ENCODE results near the gene DNAH1. TPM values are rescaled to one million over a fixed set of nuclear protein-coding genes. Genes with fewer than 3 reads are reported as not detected.

Gene DNAH1
- total and polyA plus RNA-seq, 2 of the 13 experiments (the other 11 are each of a cell fraction or from before 2014, with no cell fraction given): 0.64 to 3.5 TPM

DNA sequence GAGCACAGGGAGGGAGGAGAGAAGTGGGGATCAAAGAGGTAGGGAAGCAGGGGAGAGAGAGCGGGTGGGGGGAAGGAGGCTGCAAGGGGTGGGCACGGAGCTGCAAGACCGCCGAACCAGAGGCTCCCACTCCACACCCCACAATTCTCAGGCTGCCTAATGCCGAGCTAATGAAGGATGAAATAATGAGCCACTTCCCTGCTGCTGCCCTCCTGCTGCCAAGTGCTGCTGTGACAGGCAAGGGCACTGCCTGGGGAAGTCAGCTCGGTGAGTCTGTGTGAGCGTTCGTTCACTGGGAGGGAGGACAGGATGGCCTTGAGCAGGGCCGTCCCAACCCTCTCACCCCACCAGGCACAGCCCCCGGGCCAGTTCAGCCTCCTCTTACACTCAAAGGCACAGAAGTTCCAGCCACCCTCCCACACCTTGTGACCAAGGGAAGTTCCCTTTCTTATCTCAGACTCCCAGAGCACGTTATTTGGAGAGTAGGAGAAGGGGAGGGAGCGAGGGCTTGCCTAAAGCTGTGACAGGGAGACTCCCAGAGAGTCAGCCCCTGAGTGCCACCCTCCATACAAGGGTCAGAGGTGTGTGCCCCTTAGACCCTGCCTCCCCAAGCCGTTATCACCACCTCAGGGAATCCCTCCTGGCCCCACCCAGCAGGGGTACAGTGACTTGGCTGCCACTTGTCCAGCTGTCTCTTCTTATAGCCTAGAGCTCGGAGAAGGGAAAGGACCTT is 16.1 kb upstream of the DNAH1 start (continued):
- TF ChIP-seq, protein P1, sequence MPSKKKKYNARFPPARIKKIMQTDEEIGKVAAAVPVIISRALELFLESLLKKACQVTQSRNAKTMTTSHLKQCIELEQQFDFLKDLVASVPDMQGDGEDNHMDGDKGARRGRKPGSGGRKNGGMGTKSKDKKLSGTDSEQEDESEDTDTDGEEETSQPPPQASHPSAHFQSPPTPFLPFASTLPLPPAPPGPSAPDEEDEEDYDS (CRISPR knock-in tag; IDR thresholded peaks at IDR 0.05): no peak
- TF ChIP-seq PHF5A (CRISPR knock-in tag; IDR thresholded peaks at IDR 0.05; ENCODE audit: low read depth, unreplicated experiment) (no peak), TEAD3 (CRISPR knock-in tag; optimal IDR thresholded peaks at IDR 0.05; ENCODE audit: borderline replicate concordance) (peak; percentile 27), HMG20B (CRISPR knock-in tag; conservative IDR thresholded peaks at IDR 0.05) (no peak), CREB1 (IDR thresholded peaks at IDR 0.05) (no peak), CREB1 (CRISPR knock-in tag; IDR thresholded peaks at IDR 0.05) (no peak), ZNF749 (CRISPR knock-in tag; IDR thresholded peaks at IDR 0.05; ENCODE audit: borderline replicate concordance) (no peak), NAIF1 (CRISPR knock-in tag; IDR thresholded peaks at IDR 0.05; ENCODE audit: borderline replicate concordance) (no peak), ZNF382 (CRISPR knock-in tag; IDR thresholded peaks at IDR 0.05; ENCODE audit: borderline replicate concordance) (no peak), ZNF263 (CRISPR knock-in tag; IDR thresholded peaks at IDR 0.05) (peak; percentile 85), BRCA1 (CRISPR knock-in tag; IDR thresholded peaks at IDR 0.05) (no peak), NFKBIZ (CRISPR knock-in tag; IDR thresholded peaks at IDR 0.05) (no peak), ZNF773 (CRISPR knock-in tag; IDR thresholded peaks at IDR 0.05; ENCODE audit: borderline replicate concordance) (no peak)
- TF ChIP-seq, protein P2, sequence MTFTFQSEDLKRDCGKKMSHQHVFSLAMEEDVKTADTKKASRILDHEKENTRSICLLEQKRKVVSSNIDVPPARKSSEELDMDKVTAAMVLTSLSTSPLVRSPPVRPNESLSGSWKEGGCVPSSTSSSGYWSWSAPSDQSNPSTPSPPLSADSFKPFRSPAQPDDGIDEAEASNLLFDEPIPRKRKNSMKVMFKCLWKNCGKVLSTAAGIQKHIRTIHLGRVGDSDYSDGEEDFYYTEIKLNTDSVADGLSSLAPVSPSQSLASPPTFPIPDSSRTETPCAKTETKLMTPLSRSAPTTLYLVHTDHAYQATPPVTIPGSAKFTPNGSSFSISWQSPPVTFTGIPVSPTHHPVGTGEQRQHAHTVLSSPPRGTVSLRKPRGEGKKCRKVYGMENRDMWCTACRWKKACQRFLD (CRISPR knock-in tag; IDR thresholded peaks at IDR 0.05; ENCODE audit: borderline replicate concordance): no peak
- TF ChIP-seq, protein P3, sequence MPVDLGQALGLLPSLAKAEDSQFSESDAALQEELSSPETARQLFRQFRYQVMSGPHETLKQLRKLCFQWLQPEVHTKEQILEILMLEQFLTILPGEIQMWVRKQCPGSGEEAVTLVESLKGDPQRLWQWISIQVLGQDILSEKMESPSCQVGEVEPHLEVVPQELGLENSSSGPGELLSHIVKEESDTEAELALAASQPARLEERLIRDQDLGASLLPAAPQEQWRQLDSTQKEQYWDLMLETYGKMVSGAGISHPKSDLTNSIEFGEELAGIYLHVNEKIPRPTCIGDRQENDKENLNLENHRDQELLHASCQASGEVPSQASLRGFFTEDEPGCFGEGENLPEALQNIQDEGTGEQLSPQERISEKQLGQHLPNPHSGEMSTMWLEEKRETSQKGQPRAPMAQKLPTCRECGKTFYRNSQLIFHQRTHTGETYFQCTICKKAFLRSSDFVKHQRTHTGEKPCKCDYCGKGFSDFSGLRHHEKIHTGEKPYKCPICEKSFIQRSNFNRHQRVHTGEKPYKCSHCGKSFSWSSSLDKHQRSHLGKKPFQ (CRISPR knock-in tag; IDR thresholded peaks at IDR 0.05; ENCODE audit: insufficient replicate concordance): no peak
